ENCODE measurements around the gene GRID1. TPM values are rescaled to one million over a fixed set of nuclear protein-coding genes. Genes with fewer than 3 reads are reported as not detected.

GRID1 gene
- total RNA-seq, 1 experiment from 2014 or later: not detected

DNA sequence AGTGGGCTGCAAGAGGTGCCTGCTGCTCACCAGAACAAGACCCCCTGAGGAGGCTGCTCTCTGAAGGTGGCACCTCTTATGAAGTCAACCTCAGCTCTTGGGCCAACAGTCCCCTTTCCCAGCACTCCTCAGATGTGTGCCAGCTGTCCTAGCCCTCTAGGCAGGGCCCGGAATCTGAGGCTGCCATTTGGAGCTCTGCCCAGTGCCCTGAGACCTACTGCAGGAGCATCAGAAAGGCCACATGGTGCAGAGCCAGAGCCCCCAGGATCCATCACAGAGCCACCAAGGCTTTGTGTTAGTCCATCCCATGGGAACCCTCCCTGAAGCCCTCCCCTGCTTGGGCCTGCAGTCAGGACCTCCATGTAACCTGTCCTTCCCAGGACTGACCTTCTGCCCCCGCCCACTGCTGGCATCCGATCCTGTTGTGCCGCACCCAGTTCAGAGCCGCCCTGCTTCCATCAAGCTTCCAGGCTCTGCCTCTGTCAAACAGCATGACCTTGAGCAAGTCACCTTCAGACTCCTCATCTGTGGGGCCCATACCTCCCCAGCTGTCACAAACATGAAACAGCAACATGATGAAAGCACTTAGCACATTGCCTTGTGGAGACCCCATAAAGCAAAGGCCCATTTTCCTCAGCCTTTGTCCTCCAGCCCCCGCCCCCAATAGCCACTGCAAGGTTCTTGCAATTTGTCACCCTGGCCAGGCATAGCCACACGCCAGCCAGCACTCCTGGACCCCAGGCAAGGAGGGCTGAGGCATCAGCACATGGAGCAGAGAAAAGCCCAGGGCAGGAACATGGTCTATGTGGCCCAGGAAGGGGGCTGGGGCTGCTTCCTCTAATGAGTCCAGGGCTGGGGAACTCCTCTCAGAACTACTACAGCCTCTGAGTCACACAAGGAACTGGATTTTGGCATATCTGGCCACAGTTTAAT lies 51.7 kb downstream of the GRID1 start:
- BruUV-seq (replicated peaks): no TSS peak
- ChIA-PET POLR2A (ENCODE audit: unreplicated experiment) (no interaction called here), CTCF (no interaction called here)
- no peaks in the 10 kb centered on the region for H3K9me2 ChIP-seq (ENCODE audit: insufficient read depth)
- H3K36me3 ChIP-seq (ENCODE audit: low read depth): no peaks in the 10 kb centered on the region
- H4K20me1 ChIP-seq (ENCODE audit: insufficient read depth): no peaks in the 10 kb centered on the region
- no peak overlapping the region for H3K4me2 ChIP-seq
- H3K4me3 ChIP-seq: no peak overlapping the region
- H3K9me3 ChIP-seq (ENCODE audit: insufficient read depth, low read depth): no peaks in the 10 kb centered on the region
- H3K4me1 ChIP-seq (replicated peaks; ENCODE audit: insufficient read depth): no peaks in the 10 kb centered on the region
- no peaks in the 10 kb centered on the region for H3F3A ChIP-seq (ENCODE audit: insufficient read depth, low read depth)
- no peak for DNase-seq
- H3K27me3 ChIP-seq (ENCODE audit: insufficient read depth, low read depth): no peaks in the 10 kb centered on the region
- H2AFZ ChIP-seq: no peak overlapping the region
- H3K79me2 ChIP-seq (ENCODE audit: low read depth): no peaks in the 10 kb centered on the region
- TF ChIP-seq EZH2 (IDR thresholded peaks at IDR 0.05; ENCODE audit: low read depth): no peak
- TF ChIP-seq, protein P1, sequence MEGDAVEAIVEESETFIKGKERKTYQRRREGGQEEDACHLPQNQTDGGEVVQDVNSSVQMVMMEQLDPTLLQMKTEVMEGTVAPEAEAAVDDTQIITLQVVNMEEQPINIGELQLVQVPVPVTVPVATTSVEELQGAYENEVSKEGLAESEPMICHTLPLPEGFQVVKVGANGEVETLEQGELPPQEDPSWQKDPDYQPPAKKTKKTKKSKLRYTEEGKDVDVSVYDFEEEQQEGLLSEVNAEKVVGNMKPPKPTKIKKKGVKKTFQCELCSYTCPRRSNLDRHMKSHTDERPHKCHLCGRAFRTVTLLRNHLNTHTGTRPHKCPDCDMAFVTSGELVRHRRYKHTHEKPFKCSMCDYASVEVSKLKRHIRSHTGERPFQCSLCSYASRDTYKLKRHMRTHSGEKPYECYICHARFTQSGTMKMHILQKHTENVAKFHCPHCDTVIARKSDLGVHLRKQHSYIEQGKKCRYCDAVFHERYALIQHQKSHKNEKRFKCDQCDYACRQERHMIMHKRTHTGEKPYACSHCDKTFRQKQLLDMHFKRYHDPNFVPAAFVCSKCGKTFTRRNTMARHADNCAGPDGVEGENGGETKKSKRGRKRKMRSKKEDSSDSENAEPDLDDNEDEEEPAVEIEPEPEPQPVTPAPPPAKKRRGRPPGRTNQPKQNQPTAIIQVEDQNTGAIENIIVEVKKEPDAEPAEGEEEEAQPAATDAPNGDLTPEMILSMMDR (conservative IDR thresholded peaks at IDR 0.05): no peak
- H3K27ac ChIP-seq: no peak overlapping the region
- intact Hi-C loops (cut with micrococcal nuclease; ENCODE audit: unreplicated experiment): no loop called here

DNA sequence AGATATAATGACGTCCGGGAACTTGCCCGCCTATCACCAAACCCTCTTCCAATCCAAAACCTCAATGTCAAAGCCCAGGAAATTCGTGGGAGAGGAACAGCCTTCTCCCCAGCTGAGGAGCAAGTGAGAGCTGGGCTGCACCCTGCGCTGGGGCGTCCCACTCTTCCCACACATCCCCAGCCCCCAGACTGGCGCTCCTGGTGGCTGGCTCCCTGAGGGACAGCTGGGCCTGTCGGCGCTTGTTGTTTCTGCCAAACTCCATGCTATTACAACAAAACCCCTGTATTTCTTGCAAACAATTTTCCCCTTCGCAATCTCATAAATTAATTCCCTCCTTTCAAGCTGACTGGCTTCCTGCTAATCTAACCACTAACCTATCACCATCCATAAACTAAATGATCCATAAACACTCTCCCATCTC lies 53.0 kb downstream of the GRID1 start:
- BruUV-seq (replicated peaks): no TSS peak
- no peaks in the 10 kb centered on the region for H3K79me2 ChIP-seq (ENCODE audit: low read depth)
- TF ChIP-seq, protein P1 (conservative IDR thresholded peaks at IDR 0.05): no peak
- no peak for TF ChIP-seq EZH2 (IDR thresholded peaks at IDR 0.05; ENCODE audit: low read depth)
- no peaks in the 10 kb centered on the region for H3K4me1 ChIP-seq (replicated peaks; ENCODE audit: insufficient read depth)
- H3K27ac ChIP-seq: no peak overlapping the region
- no peaks in the 10 kb centered on the region for H3K27me3 ChIP-seq (ENCODE audit: insufficient read depth, low read depth)
- no peak for DNase-seq
- no peak overlapping the region for H3K4me2 ChIP-seq
- no peak overlapping the region for H3K4me3 ChIP-seq
- no peaks in the 10 kb centered on the region for H3K9me3 ChIP-seq (ENCODE audit: insufficient read depth, low read depth)
- no peak overlapping the region for H2AFZ ChIP-seq
- H3F3A ChIP-seq (ENCODE audit: insufficient read depth, low read depth): no peaks in the 10 kb centered on the region
- no peaks in the 10 kb centered on the region for H3K36me3 ChIP-seq (ENCODE audit: low read depth)
- ChIA-PET POLR2A (ENCODE audit: unreplicated experiment) (interaction anchor here (0.6 kb wide), 1 partner anchor 1605 kb away, joined by 4 read pairs; no protein-coding TSS in a partner anchor), CTCF (interaction anchor here (0.6 kb wide), 1 partner anchor 33 kb away, joined by 3 read pairs; no protein-coding TSS in a partner anchor)
- no peaks in the 10 kb centered on the region for H4K20me1 ChIP-seq (ENCODE audit: insufficient read depth)
- H3K9me2 ChIP-seq (ENCODE audit: insufficient read depth): no peaks in the 10 kb centered on the region
- intact Hi-C loops (cut with micrococcal nuclease; ENCODE audit: unreplicated experiment): no loop called here

DNA sequence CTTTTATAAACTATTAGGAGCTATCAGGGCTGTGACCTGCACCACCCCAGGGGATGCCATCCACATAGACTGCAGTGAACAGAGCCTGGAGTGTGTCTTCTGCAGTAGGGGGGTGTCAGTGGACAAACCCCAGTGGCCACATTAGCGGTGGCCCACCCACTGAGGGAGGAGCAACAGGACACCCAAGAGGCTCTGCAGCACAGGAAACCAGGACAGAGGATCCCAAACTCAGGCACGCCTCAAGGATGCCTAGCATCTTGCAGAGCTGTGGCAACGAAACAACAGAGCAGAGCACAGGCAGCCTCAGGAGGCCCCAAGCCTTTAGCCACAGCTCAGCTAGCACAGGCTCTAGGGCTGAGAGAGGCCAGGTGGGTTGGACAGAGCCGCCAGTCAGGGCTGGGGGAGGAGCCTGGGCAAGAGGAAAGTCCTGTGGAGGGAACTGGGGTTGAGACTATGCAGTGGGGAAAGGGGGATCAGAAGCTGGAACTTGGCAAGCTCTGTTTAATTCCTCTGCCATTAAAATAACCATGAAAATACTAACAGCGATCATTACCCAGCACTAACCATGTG lies 53.8 kb downstream of the GRID1 start:
- TF ChIP-seq EZH2 (IDR thresholded peaks at IDR 0.05; ENCODE audit: low read depth): no peak
- no peak overlapping the region for H2AFZ ChIP-seq
- no peaks in the 10 kb centered on the region for H3K79me2 ChIP-seq (ENCODE audit: low read depth)
- H3K9me2 ChIP-seq (ENCODE audit: insufficient read depth): no peaks in the 10 kb centered on the region
- H3F3A ChIP-seq (ENCODE audit: insufficient read depth, low read depth): no peaks in the 10 kb centered on the region
- no peaks in the 10 kb centered on the region for H3K4me1 ChIP-seq (replicated peaks; ENCODE audit: insufficient read depth)
- CTCF ChIA-PET: no interaction called here
- H4K20me1 ChIP-seq (ENCODE audit: insufficient read depth): no peaks in the 10 kb centered on the region
- H3K36me3 ChIP-seq (ENCODE audit: low read depth): no peaks in the 10 kb centered on the region
- H3K4me3 ChIP-seq: no peak overlapping the region
- DNase-seq: no peak
- no TSS peak for BruUV-seq (replicated peaks)
- intact Hi-C loops (cut with micrococcal nuclease; ENCODE audit: unreplicated experiment): no loop called here
- no peak overlapping the region for H3K27ac ChIP-seq
- H3K27me3 ChIP-seq (ENCODE audit: insufficient read depth, low read depth): no peaks in the 10 kb centered on the region
- POLR2A ChIA-PET (ENCODE audit: unreplicated experiment): no interaction called here
- no peaks in the 10 kb centered on the region for H3K9me3 ChIP-seq (ENCODE audit: insufficient read depth, low read depth)
- H3K4me2 ChIP-seq: no peak overlapping the region
